ENCODE results near the gene PTEN. TPM values are rescaled to one million over a fixed set of nuclear protein-coding genes. Genes with fewer than 3 reads are reported as not detected.

Gene PTEN
- total and polyA plus RNA-seq, 2 experiments from 2014 or later = 32.8 to 128 TPM

- peaks cover 3% of the 10 kb centered on the region for H3K4me1 ChIP-seq (ENCODE audit: insufficient read depth)
- no peaks in the 10 kb centered on the region for H3K9me3 ChIP-seq (ENCODE audit: low read depth)
- H3K36me3 ChIP-seq (replicated peaks; ENCODE audit: insufficient read depth, low read depth) = no peaks in the 10 kb centered on the region
- no peaks in the 10 kb centered on the region for H3K9me2 ChIP-seq (replicated peaks; ENCODE audit: insufficient read depth)
- peak; percentile 75 for DNase-seq (ENCODE audit: low spot score)
- TF ChIP-seq EZH2 (IDR thresholded peaks at IDR 0.05; ENCODE audit: borderline replicate concordance) = no peak
- no peak for TF ChIP-seq CTCF (IDR thresholded peaks at IDR 0.05; ENCODE audit: poor library complexity)
- TF ChIP-seq EZH2phosphoT487 (IDR thresholded peaks at IDR 0.05; ENCODE audit: low read depth, severe bottlenecking, unreplicated experiment) = no peak
- H3K4me2 ChIP-seq = no peak overlapping the region
- 74% methylated on average over 1 of the region's 1 CpG for WGBS (ENCODE audit: low lambda C conversion rate, missing lambda C conversion rate)
- H3K27me3 ChIP-seq = no peaks in the 10 kb centered on the region
- H4K20me1 ChIP-seq (ENCODE audit: insufficient read depth, poor library complexity, severe bottlenecking) = no peaks in the 10 kb centered on the region
- H2AFZ ChIP-seq = no peak overlapping the region
- H3K27ac ChIP-seq = peak overlapping the region; percentile 86
- no peak overlapping the region for H3K4me3 ChIP-seq
- H3K79me2 ChIP-seq = no peaks in the 10 kb centered on the region
Measured at GRCh38 chr10:87842220-87842641, 21.2 kb upstream of the PTEN start.

DNA sequence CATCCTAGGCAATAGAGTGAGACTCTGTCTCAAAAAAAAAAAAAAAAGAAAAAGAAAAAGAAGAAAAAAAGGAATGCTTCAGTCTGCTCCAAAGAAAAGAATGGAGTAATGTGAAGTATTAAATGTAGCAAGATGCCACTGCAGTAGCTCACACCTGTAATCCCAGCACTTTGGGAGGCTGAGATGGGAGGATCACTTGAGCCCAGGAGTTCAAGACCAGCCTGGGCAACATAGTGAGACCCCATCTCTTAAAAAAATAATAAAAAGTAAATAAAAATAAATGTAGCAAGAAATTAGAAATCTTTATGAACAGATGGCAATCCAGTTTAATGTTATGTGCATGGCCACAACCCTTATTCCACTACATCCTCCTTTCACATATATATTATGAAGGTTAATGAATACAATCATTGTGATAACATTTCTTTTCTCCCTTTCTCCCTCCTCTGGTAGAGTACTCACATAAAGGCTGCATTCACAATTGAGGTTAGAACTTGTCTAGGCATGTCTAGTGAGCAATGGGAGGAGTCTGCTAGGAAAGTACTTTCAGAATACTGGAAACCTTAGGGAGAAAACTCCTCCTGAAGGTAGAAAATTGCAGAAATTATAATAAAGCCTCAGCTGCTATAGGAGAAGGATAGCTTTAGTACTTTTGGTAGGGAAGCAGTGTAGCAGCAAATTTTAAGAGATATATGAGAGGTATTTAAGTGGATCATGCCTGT, 20.5 kb upstream of the PTEN start:
- no peaks in the 10 kb centered on the region for H4K20me1 ChIP-seq (ENCODE audit: insufficient read depth, poor library complexity, severe bottlenecking)
- H3K27ac ChIP-seq = peak overlapping the region; percentile 86
- H3K9me2 ChIP-seq (replicated peaks; ENCODE audit: insufficient read depth) = no peaks in the 10 kb centered on the region
- TF ChIP-seq CTCF (IDR thresholded peaks at IDR 0.05; ENCODE audit: poor library complexity) (no peak), EZH2 (IDR thresholded peaks at IDR 0.05; ENCODE audit: borderline replicate concordance) (no peak), EZH2phosphoT487 (IDR thresholded peaks at IDR 0.05; ENCODE audit: low read depth, severe bottlenecking, unreplicated experiment) (no peak)
- H3K4me2 ChIP-seq = no peak overlapping the region
- H2AFZ ChIP-seq = no peak overlapping the region
- DNase-seq (ENCODE audit: low spot score) = peak; percentile 14
- H3K27me3 ChIP-seq = no peaks in the 10 kb centered on the region
- H3K4me1 ChIP-seq (ENCODE audit: insufficient read depth) = peaks cover 3% of the 10 kb centered on the region
- H3K4me3 ChIP-seq = no peak overlapping the region
- no peaks in the 10 kb centered on the region for H3K36me3 ChIP-seq (replicated peaks; ENCODE audit: insufficient read depth, low read depth)
- H3K79me2 ChIP-seq = no peaks in the 10 kb centered on the region
- no peaks in the 10 kb centered on the region for H3K9me3 ChIP-seq (ENCODE audit: low read depth)

DNA sequence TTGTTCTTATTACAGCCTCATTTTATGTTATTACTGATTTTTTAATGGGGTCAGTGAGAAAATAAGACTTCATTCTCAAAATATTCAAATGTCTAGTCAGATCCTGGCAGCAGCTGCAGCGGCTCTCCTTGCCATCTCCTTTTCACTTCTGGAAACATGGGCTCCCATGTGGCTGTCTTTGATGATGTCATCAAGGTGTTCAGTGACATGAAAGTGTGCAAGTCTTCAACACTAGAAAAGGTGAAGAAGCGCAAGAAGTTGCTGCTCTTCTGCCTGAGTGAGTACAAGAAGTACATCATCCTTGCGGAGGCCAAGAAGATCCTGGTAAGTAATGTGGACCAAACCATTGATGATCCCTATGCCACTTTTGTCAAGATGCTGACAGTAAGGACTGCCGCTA, 19.7 kb upstream of the PTEN start:
- Histone ChIP-seq H3K36me3 (replicated peaks; ENCODE audit: insufficient read depth, low read depth) (no peaks in the 10 kb centered on the region), H3K4me3 (no peak overlapping the region), H3K27ac (peak overlapping the region; percentile 86), H3K79me2 (no peaks in the 10 kb centered on the region), H2AFZ (no peak overlapping the region), H3K9me2 (replicated peaks; ENCODE audit: insufficient read depth) (no peaks in the 10 kb centered on the region), H4K20me1 (ENCODE audit: insufficient read depth, poor library complexity, severe bottlenecking) (no peaks in the 10 kb centered on the region), H3K4me2 (no peak overlapping the region), H3K9me3 (ENCODE audit: low read depth) (no peaks in the 10 kb centered on the region), H3K4me1 (ENCODE audit: insufficient read depth) (peaks cover 3% of the 10 kb centered on the region), H3K27me3 (no peaks in the 10 kb centered on the region)
- no peak for TF ChIP-seq EZH2phosphoT487 (IDR thresholded peaks at IDR 0.05; ENCODE audit: low read depth, severe bottlenecking, unreplicated experiment)
- no peak for TF ChIP-seq CTCF (IDR thresholded peaks at IDR 0.05; ENCODE audit: poor library complexity)
- no peak for TF ChIP-seq EZH2 (IDR thresholded peaks at IDR 0.05; ENCODE audit: borderline replicate concordance)
- DNase-seq (ENCODE audit: low spot score) = no peak
- 98% methylated on average over 4 of the region's 4 CpGs for WGBS (ENCODE audit: low lambda C conversion rate, missing lambda C conversion rate)

Data from hepatocyte (in vitro differentiated cells).